Dendritic cell treated with granulocyte-macrophage colony-stimulating factor and Interleukin-4, amounts not matched to agents 40 ng/mL and 50 ng/mL, for 4 days (primary cell): ENCODE data around the gene MYO15A.

Source experiments
- H3K27ac Mint-ChIP-seq: one replicate; pipeline ENCODE4 v1.8.0; 2022; ENCODE audit warnings: mild to moderate bottlenecking, mixed read lengths
- H3K27me3 Mint-ChIP-seq: one replicate; pipeline ENCODE4 v1.8.0; 2022; ENCODE audit warnings: mild to moderate bottlenecking, mixed read lengths
- H3K36me3 Mint-ChIP-seq: one replicate; pipeline ENCODE4 v1.8.0; 2022; ENCODE audit warnings: low read depth, mixed read lengths
- H3K4me1 Mint-ChIP-seq: one replicate; pipeline ENCODE4 v1.8.0; 2022; ENCODE audit warnings: low read depth, mixed read lengths
- H3K4me3 Mint-ChIP-seq: one replicate; pipeline ENCODE4 v1.8.0; 2022; ENCODE audit warnings: mild to moderate bottlenecking, moderate library complexity, mixed read lengths
- H3K9me3 Mint-ChIP-seq: one replicate; pipeline ENCODE4 v1.8.0; 2022; ENCODE audit warnings: mixed read lengths
- intact Hi-C: fragments of 100-400 bp; cut with micrococcal nuclease; formaldehyde crosslinking; loops from one replicate; pipeline ENCODE4 v1.15.0; 2022

MYO15A gene

GRCh38 chr17:18144855-18145254 lies 36.3 kb downstream of the MYO15A start:
- H3K27me3 Mint-ChIP-seq, result peaks cover 25% of the 10 kb centered on the region
- no peak overlapping the region for H3K4me3 Mint-ChIP-seq
- no peaks in the 10 kb centered on the region for H3K36me3 Mint-ChIP-seq
- peak overlapping the region; percentile 20 for H3K27ac Mint-ChIP-seq
- intact Hi-C loops, result loop anchor here (5.0 kb wide), 1 partner anchor 42 kb away; no protein-coding TSS in a partner anchor
- H3K9me3 Mint-ChIP-seq, result no peaks in the 10 kb centered on the region
- H3K4me1 Mint-ChIP-seq, result peaks cover 13% of the 10 kb centered on the region

GRCh38 chr17:18145811-18146210 lies 37.3 kb downstream of the MYO15A start:
- Mint-ChIP-seq H3K27me3 (peaks cover 20% of the 10 kb centered on the region), H3K4me3 (no peak overlapping the region), H3K4me1 (peaks cover 14% of the 10 kb centered on the region)

GRCh38 chr17:18146259-18146658 lies 37.7 kb downstream of the MYO15A start:
- no peaks in the 10 kb centered on the region for H3K36me3 Mint-ChIP-seq

More at GRCh38 chr17:18145811-18146210, 37.3 kb downstream of the MYO15A start:
- no peaks in the 10 kb centered on the region for H3K9me3 Mint-ChIP-seq
- H3K27ac Mint-ChIP-seq, result no peak overlapping the region
- no peaks in the 10 kb centered on the region for H3K36me3 Mint-ChIP-seq
- intact Hi-C loops, result no loop called here

GRCh38 chr17:18146980-18147379 lies 38.4 kb downstream of the MYO15A start:
- Mint-ChIP-seq H3K27ac (no peak overlapping the region), H3K4me1 (peaks cover 19% of the 10 kb centered on the region), H3K36me3 (no peaks in the 10 kb centered on the region), H3K4me3 (no peak overlapping the region), H3K9me3 (no peaks in the 10 kb centered on the region), H3K27me3 (peaks cover 18% of the 10 kb centered on the region)
- intact Hi-C loops, result no loop called here

More at GRCh38 chr17:18146259-18146658, 37.7 kb downstream of the MYO15A start:
- H3K4me1 Mint-ChIP-seq, result peaks cover 19% of the 10 kb centered on the region
- H3K9me3 Mint-ChIP-seq, result no peaks in the 10 kb centered on the region
- H3K27me3 Mint-ChIP-seq, result peaks cover 18% of the 10 kb centered on the region
- no peak overlapping the region for H3K27ac Mint-ChIP-seq
- no peak overlapping the region for H3K4me3 Mint-ChIP-seq
- intact Hi-C loops, result no loop called here

- H3K27me3 Mint-ChIP-seq, result peaks cover 7% of the 10 kb centered on the region
- no peak overlapping the region for H3K4me3 Mint-ChIP-seq
- H3K36me3 Mint-ChIP-seq, result no peaks in the 10 kb centered on the region
- no peak overlapping the region for H3K27ac Mint-ChIP-seq
- H3K4me1 Mint-ChIP-seq, result peaks cover 21% of the 10 kb centered on the region
- H3K9me3 Mint-ChIP-seq, result no peaks in the 10 kb centered on the region
- intact Hi-C loops, result no loop called here
Observed at GRCh38 chr17:18148586-18148985, 40.0 kb downstream of the MYO15A start.

GRCh38 chr17:18151290-18151689 lies 42.7 kb downstream of the MYO15A start:
- intact Hi-C loops, result no loop called here
- H3K4me3 Mint-ChIP-seq, result no peak overlapping the region
- H3K4me1 Mint-ChIP-seq, result peaks cover 23% of the 10 kb centered on the region
- H3K9me3 Mint-ChIP-seq, result no peaks in the 10 kb centered on the region
- no peaks in the 10 kb centered on the region for H3K27me3 Mint-ChIP-seq
- H3K36me3 Mint-ChIP-seq, result no peaks in the 10 kb centered on the region
- H3K27ac Mint-ChIP-seq, result no peak overlapping the region

GRCh38 chr17:18155179-18155578 lies 46.6 kb downstream of the MYO15A start:
- H3K9me3 Mint-ChIP-seq, result no peaks in the 10 kb centered on the region
- intact Hi-C loops, result no loop called here
- H3K4me1 Mint-ChIP-seq, result peaks cover 54% of the 10 kb centered on the region
- no peak overlapping the region for H3K4me3 Mint-ChIP-seq
- no peaks in the 10 kb centered on the region for H3K27me3 Mint-ChIP-seq
- no peak overlapping the region for H3K27ac Mint-ChIP-seq
- no peaks in the 10 kb centered on the region for H3K36me3 Mint-ChIP-seq

GRCh38 chr17:18156171-18156975 lies 47.8 kb downstream of the MYO15A start:
- Mint-ChIP-seq H3K27ac (peak overlapping the region; percentile 7), H3K4me3 (no peak overlapping the region), H3K9me3 (no peaks in the 10 kb centered on the region), H3K36me3 (no peaks in the 10 kb centered on the region), H3K4me1 (peaks cover 60% of the 10 kb centered on the region), H3K27me3 (no peaks in the 10 kb centered on the region)
- intact Hi-C loops, result no loop called here

GRCh38 chr17:18156976-18157280 lies 48.4 kb downstream of the MYO15A start:
- H3K27ac Mint-ChIP-seq, result peak overlapping the region; percentile 7
- H3K4me3 Mint-ChIP-seq, result no peak overlapping the region
- peaks cover 66% of the 10 kb centered on the region for H3K4me1 Mint-ChIP-seq
- H3K36me3 Mint-ChIP-seq, result no peaks in the 10 kb centered on the region
- H3K27me3 Mint-ChIP-seq, result no peaks in the 10 kb centered on the region
- no peaks in the 10 kb centered on the region for H3K9me3 Mint-ChIP-seq
- intact Hi-C loops, result no loop called here

- peaks cover 69% of the 10 kb centered on the region for H3K4me1 Mint-ChIP-seq
- intact Hi-C loops, result no loop called here
- no peaks in the 10 kb centered on the region for H3K36me3 Mint-ChIP-seq
Observed at GRCh38 chr17:18157354-18157985, 48.9 kb downstream of the MYO15A start.

GRCh38 chr17:18158022-18158600 lies 49.6 kb downstream of the MYO15A start:
- H3K9me3 Mint-ChIP-seq, result no peaks in the 10 kb centered on the region
- intact Hi-C loops, result loop anchor here (1.0 kb wide), 1 partner anchor 25 kb away; the partner anchor contains the start of gene ALKBH5
- no peaks in the 10 kb centered on the region for H3K27me3 Mint-ChIP-seq
- peak overlapping the region; percentile 74 for H3K4me3 Mint-ChIP-seq
- peak overlapping the region; percentile 87 for H3K27ac Mint-ChIP-seq
- H3K36me3 Mint-ChIP-seq, result no peaks in the 10 kb centered on the region
- peaks cover 63% of the 10 kb centered on the region for H3K4me1 Mint-ChIP-seq

More at GRCh38 chr17:18157354-18157985, 48.9 kb downstream of the MYO15A start:
- Mint-ChIP-seq H3K27me3 (no peaks in the 10 kb centered on the region), H3K4me3 (peak overlapping the region; percentile 74), H3K27ac (peak overlapping the region; percentile 87), H3K9me3 (no peaks in the 10 kb centered on the region)

- Mint-ChIP-seq H3K9me3 (no peaks in the 10 kb centered on the region), H3K27me3 (no peaks in the 10 kb centered on the region), H3K36me3 (no peaks in the 10 kb centered on the region), H3K4me3 (no peak overlapping the region), H3K4me1 (peaks cover 63% of the 10 kb centered on the region), H3K27ac (peak overlapping the region; percentile 72)
- intact Hi-C loops, result no loop called here
Observed at GRCh38 chr17:18159551-18160120, 51.1 kb downstream of the MYO15A start.

GRCh38 chr17:18160128-18160856 lies 51.7 kb downstream of the MYO15A start:
- H3K9me3 Mint-ChIP-seq, result no peaks in the 10 kb centered on the region
- peaks cover 63% of the 10 kb centered on the region for H3K4me1 Mint-ChIP-seq
- H3K27ac Mint-ChIP-seq, result peak overlapping the region; percentile 72
- no peak overlapping the region for H3K4me3 Mint-ChIP-seq
- H3K36me3 Mint-ChIP-seq, result no peaks in the 10 kb centered on the region
- intact Hi-C loops, result no loop called here
- no peaks in the 10 kb centered on the region for H3K27me3 Mint-ChIP-seq
